HepG2 (cell line): Measurements from ENCODE around the gene AADACL4. TPM values are rescaled to one million over a fixed set of nuclear protein-coding genes. Genes with fewer than 3 reads are reported as not detected.

ENCODE experiments used
- EP300 ChIP-seq, 3 experiments: sonication (generic) in 1 of 3; formaldehyde crosslinking in 1 of 3; IDR thresholded peaks; 2 replicates each; pipeline versions ENCODE4 v1.5.1 to v1.6.1; 2011 to 2020; ENCODE audit warnings: low read depth in 2 of 3, low read length in 2 of 3, borderline replicate concordance in 1 of 3, improper control_type of control experiment in 1 of 3, mild to moderate bottlenecking in 1 of 3, missing genetic modification reagents in 1 of 3, moderate library complexity in 1 of 3
- NCOA2 ChIP-seq: sonication (generic); formaldehyde crosslinking; IDR thresholded peaks from 2 replicates; pipeline ENCODE4 v1.8.0; 2022; ENCODE audit warnings: inconsistent platforms
- NFRKB ChIP-seq: fragments of 450-650 bp; IDR thresholded peaks from 2 replicates; pipeline ENCODE4 v1.6.1; 2017
- TBP ChIP-seq: sonication (generic); formaldehyde crosslinking; IDR thresholded peaks from 2 replicates; pipeline ENCODE4 v1.5.0; 2020; ENCODE audit warnings: missing genetic modification reagents
- TRIM24 ChIP-seq: sonication (generic); formaldehyde crosslinking; IDR thresholded peaks from 2 replicates; pipeline ENCODE4 v1.8.0; 2022; ENCODE audit warnings: mild to moderate bottlenecking, missing genetic modification reagents
- ZNF430 ChIP-seq: sonication (generic); formaldehyde crosslinking; IDR thresholded peaks from 2 replicates; pipeline ENCODE4 v1.9.0; 2021; ENCODE audit warnings: mild to moderate bottlenecking, missing genetic modification reagents
- ZNF891 ChIP-seq: sonication (generic); formaldehyde crosslinking; IDR thresholded peaks from 2 replicates; pipeline ENCODE4 v1.5.0; 2020; ENCODE audit warnings: mild to moderate bottlenecking, missing genetic modification reagents
- polyA plus RNA-seq, 8 experiments: library from polyadenylated mRNA; depleted of rRNA in 3 of 8; stranded (reverse) in 7 of 8; unstranded in 1 of 8; fragments of >200 nt; fragmentation: Illumina TruSeq in 4 of 8; extraction: Trizol in 4 of 8; gene quantifications; 2 replicates each; pipeline versions ENCODE4 v1.2.1 to v1.2.3, GENCODE V29; 2011 to 2016; ENCODE audit warnings: low read depth in 4 of 8, missing spikeins in 1 of 8, mixed read lengths in 1 of 8; ENCODE audit not compliant: insufficient read depth in 1 of 8
- total RNA-seq, 5 experiments: library from RNA; depleted of rRNA; stranded (reverse); fragments of >200 nt; fragmentation: Illumina TruSeq; extraction: Trizol; gene quantifications; 2 replicates each; pipeline ENCODE4 v1.2.3, GENCODE V29; 2016; ENCODE audit warnings: low read depth in 1 of 5
- TF ChIP-seq, protein P1 (sequence below): sonication (generic); formaldehyde crosslinking; IDR thresholded peaks from 2 replicates; pipeline ENCODE4 v1.4.0; 2020; ENCODE audit warnings: missing genetic modification reagents, mild to moderate bottlenecking, borderline replicate concordance
- TF ChIP-seq, protein P2 (sequence below): sonication (generic); formaldehyde crosslinking; IDR thresholded peaks from 2 replicates; pipeline ENCODE4 v1.9.0; 2021; ENCODE audit warnings: missing genetic modification reagents, borderline replicate concordance
- TF ChIP-seq, protein P3 (sequence below): sonication (generic); formaldehyde crosslinking; IDR thresholded peaks from 2 replicates; pipeline ENCODE4 v1.4.0; 2020; ENCODE audit warnings: missing genetic modification reagents, borderline replicate concordance
- TF ChIP-seq, protein P4 (sequence below): sonication (generic); formaldehyde crosslinking; IDR thresholded peaks from 2 replicates; pipeline ENCODE4 v1.5.1; 2020; ENCODE audit warnings: mild to moderate bottlenecking, missing genetic modification reagents, moderate library complexity
- TF ChIP-seq, protein P5 (sequence below): sonication (generic); formaldehyde crosslinking; IDR thresholded peaks from 2 replicates; pipeline ENCODE4 v1.8.0; 2022; ENCODE audit warnings: mild to moderate bottlenecking, missing genetic modification reagents, borderline replicate concordance
- TF ChIP-seq, protein P6 (sequence below): sonication (generic); formaldehyde crosslinking; IDR thresholded peaks from 2 replicates; pipeline ENCODE4 v1.8.0; 2022; ENCODE audit warnings: missing genetic modification reagents, low read depth, mild to moderate bottlenecking, borderline replicate concordance

The AADACL4 gene
- total and polyA plus RNA-seq, 2 of the 13 experiments (the other 11 are each of a cell fraction or from before 2014, with no cell fraction given), result not detected

DNA sequence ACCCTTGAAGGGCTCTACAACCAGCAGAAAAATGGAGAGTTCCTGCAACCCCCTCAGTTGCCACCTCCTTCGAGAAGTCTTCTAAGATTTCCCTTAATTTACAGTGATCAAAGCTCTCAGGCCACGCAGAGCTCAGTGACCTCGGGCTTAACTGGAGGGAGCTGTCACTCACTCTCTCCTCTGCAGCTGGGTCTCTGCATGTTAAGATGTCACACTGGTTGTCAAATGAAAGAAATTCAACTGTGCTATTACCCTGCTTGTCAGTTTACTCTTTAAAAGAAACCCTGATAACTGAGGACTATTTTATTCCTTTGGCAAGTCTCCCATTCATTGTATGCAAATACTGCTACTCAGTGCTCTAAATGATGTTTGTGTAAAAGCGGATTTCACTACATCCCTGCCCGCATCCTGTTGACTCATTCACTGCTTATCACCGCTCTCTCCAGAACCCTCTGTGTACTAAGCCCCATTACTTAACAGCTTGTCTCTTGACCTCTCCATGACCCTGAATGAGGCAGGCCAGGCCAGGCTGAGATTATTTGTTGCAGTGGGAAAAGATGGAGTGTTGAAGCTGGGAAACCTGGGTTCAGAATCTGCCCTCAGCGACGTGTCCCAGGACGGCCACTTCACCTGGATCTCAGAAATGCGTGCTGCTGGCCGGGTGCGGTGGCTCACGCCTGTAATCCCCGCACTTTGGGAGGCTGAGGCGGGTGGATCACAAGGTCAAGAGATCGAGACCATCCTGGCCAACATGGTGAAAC is 39.6 kb upstream of the AADACL4 start (continued):
- TF ChIP-seq, protein P1, sequence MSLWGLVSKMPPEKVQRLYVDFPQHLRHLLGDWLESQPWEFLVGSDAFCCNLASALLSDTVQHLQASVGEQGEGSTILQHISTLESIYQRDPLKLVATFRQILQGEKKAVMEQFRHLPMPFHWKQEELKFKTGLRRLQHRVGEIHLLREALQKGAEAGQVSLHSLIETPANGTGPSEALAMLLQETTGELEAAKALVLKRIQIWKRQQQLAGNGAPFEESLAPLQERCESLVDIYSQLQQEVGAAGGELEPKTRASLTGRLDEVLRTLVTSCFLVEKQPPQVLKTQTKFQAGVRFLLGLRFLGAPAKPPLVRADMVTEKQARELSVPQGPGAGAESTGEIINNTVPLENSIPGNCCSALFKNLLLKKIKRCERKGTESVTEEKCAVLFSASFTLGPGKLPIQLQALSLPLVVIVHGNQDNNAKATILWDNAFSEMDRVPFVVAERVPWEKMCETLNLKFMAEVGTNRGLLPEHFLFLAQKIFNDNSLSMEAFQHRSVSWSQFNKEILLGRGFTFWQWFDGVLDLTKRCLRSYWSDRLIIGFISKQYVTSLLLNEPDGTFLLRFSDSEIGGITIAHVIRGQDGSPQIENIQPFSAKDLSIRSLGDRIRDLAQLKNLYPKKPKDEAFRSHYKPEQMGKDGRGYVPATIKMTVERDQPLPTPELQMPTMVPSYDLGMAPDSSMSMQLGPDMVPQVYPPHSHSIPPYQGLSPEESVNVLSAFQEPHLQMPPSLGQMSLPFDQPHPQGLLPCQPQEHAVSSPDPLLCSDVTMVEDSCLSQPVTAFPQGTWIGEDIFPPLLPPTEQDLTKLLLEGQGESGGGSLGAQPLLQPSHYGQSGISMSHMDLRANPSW, result no peak
- TF ChIP-seq, protein P2, sequence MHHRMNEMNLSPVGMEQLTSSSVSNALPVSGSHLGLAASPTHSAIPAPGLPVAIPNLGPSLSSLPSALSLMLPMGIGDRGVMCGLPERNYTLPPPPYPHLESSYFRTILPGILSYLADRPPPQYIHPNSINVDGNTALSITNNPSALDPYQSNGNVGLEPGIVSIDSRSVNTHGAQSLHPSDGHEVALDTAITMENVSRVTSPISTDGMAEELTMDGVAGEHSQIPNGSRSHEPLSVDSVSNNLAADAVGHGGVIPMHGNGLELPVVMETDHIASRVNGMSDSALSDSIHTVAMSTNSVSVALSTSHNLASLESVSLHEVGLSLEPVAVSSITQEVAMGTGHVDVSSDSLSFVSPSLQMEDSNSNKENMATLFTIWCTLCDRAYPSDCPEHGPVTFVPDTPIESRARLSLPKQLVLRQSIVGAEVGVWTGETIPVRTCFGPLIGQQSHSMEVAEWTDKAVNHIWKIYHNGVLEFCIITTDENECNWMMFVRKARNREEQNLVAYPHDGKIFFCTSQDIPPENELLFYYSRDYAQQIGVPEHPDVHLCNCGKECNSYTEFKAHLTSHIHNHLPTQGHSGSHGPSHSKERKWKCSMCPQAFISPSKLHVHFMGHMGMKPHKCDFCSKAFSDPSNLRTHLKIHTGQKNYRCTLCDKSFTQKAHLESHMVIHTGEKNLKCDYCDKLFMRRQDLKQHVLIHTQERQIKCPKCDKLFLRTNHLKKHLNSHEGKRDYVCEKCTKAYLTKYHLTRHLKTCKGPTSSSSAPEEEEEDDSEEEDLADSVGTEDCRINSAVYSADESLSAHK (CRISPR knock-in tag), result no peak
- TF ChIP-seq, protein P3, sequence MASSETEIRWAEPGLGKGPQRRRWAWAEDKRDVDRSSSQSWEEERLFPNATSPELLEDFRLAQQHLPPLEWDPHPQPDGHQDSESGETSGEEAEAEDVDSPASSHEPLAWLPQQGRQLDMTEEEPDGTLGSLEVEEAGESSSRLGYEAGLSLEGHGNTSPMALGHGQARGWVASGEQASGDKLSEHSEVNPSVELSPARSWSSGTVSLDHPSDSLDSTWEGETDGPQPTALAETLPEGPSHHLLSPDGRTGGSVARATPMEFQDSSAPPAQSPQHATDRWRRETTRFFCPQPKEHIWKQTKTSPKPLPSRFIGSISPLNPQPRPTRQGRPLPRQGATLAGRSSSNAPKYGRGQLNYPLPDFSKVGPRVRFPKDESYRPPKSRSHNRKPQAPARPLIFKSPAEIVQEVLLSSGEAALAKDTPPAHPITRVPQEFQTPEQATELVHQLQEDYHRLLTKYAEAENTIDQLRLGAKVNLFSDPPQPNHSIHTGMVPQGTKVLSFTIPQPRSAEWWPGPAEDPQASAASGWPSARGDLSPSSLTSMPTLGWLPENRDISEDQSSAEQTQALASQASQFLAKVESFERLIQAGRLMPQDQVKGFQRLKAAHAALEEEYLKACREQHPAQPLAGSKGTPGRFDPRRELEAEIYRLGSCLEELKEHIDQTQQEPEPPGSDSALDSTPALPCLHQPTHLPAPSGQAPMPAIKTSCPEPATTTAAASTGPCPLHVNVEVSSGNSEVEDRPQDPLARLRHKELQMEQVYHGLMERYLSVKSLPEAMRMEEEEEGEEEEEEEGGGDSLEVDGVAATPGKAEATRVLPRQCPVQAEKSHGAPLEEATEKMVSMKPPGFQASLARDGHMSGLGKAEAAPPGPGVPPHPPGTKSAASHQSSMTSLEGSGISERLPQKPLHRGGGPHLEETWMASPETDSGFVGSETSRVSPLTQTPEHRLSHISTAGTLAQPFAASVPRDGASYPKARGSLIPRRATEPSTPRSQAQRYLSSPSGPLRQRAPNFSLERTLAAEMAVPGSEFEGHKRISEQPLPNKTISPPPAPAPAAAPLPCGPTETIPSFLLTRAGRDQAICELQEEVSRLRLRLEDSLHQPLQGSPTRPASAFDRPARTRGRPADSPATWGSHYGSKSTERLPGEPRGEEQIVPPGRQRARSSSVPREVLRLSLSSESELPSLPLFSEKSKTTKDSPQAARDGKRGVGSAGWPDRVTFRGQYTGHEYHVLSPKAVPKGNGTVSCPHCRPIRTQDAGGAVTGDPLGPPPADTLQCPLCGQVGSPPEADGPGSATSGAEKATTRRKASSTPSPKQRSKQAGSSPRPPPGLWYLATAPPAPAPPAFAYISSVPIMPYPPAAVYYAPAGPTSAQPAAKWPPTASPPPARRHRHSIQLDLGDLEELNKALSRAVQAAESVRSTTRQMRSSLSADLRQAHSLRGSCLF (CRISPR knock-in tag), result no peak
- TF ChIP-seq, protein P4, sequence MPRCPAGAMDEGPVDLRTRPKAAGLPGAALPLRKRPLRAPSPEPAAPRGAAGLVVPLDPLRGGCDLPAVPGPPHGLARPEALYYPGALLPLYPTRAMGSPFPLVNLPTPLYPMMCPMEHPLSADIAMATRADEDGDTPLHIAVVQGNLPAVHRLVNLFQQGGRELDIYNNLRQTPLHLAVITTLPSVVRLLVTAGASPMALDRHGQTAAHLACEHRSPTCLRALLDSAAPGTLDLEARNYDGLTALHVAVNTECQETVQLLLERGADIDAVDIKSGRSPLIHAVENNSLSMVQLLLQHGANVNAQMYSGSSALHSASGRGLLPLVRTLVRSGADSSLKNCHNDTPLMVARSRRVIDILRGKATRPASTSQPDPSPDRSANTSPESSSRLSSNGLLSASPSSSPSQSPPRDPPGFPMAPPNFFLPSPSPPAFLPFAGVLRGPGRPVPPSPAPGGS (CRISPR knock-in tag), result peak; percentile 63; the same call in 1 of the 2 replicates
- TF ChIP-seq TRIM24 (CRISPR knock-in tag), result no peak
- no peak for TF ChIP-seq TBP
- TF ChIP-seq, protein P5, sequence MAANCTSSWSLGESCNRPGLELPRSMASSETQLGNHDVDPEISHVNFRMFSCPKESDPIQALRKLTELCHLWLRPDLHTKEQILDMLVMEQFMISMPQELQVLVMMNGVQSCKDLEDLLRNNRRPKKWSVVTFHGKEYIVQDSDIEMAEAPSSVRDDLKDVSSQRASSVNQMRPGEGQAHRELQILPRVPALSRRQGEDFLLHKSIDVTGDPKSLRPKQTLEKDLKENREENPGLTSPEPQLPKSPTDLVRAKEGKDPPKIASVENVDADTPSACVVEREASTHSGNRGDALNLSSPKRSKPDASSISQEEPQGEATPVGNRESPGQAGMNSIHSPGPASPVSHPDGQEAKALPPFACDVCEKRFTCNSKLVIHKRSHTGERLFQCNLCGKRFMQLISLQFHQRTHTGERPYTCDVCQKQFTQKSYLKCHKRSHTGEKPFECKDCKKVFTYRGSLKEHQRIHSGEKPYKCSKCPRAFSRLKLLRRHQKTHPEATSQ, result no peak
- peak; percentile 91 for TF ChIP-seq NCOA2 (CRISPR knock-in tag)
- TF ChIP-seq, protein P6, sequence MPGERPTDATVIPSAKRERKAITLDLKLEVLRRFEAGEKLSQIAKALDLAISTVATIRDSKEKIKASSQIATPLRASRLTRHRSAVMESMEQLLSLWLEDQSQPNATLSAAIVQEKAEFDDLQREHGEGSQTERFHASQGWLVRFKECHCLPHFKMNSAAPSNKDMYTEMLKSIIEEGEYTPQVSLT (CRISPR knock-in tag), result no peak
- TF ChIP-seq ZNF891, result no peak
- TF ChIP-seq EP300 (IDR thresholded peaks at IDR 0.05; ENCODE audit: low read depth in 2 of 2, low read length in 2 of 2), result peak in 1 of 2 experiments; percentile 92; a peak in 2 of 4 replicates
- peak; percentile 94 for TF ChIP-seq EP300 (CRISPR knock-in tag; IDR thresholded peaks at IDR 0.05; ENCODE audit: borderline replicate concordance)
- TF ChIP-seq ZNF430 (CRISPR knock-in tag), result peak; percentile 7; the same call in 1 of the 2 replicates
- TF ChIP-seq NFRKB, result no peak
